ENCODE measurements around the gene HACD2. TPM values are rescaled to one million over a fixed set of nuclear protein-coding genes. Genes with fewer than 3 reads are reported as not detected.

The HACD2 gene, protein sequence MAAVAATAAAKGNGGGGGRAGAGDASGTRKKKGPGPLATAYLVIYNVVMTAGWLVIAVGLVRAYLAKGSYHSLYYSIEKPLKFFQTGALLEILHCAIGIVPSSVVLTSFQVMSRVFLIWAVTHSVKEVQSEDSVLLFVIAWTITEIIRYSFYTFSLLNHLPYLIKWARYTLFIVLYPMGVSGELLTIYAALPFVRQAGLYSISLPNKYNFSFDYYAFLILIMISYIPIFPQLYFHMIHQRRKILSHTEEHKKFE
- 17.1 and 26.8 TPM in 2 replicates for total RNA-seq (2014; rRNA removed; shearing (Covaris generic); ENCODE audit: low replicate concordance)

DNA sequence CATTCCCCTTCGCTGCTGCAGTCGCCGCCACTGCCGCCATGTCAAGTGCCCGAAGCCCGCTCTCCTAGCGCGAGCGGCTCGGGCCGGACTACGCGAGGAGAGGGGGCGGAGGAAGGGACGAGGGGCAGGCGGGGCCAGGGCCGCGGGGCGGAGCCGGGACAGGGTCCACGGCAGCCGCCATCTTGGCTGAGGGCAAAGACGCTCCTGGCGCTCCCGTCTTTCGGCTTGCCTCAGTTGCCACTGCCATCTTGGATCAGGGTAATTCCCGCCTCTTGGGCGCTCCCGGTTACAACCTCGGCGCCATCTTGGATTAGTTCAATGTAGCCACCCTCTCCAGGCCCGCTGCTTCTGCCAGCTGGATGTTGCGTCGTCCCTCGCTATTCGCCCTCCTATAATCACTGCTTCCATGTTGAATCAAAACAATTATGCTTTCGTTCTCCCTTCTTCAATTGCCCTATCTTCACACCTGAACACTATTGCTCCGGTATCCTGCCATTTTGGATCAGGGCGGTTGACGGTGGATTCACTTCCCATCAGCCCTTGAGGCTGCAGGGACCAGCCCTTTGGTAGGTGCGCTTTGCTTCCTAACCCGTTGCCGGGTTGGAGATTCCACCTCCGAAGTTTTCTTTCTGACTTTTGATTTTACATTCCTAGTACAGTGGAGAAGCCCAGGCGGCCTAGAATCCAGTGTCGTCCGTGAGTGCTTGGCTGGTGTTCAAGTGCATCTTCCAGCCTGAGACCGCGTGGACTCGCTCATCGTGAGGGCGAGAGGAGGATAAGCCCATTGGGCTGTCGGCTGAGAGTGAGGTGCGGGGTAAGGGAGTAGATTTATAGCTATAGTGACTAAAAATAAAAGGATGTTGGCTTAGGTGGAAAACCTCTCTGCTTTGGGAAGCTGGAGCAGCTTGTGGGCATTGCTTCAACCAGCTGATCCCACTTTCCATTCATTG lies at the start of gene HACD2:
HACD2 (minus strand) TSS at position 66 of the 950 bp plus-strand sequence; CDS start at position 40, 26 bp downstream.
- peaks cover 27% of the 10 kb centered on the region for H3K36me3 ChIP-seq
- H3K4me3 ChIP-seq: peak within 1 kb of the TSS; percentile 86
- DNase-seq: peak; percentile 97
- peaks cover 11% of the 10 kb centered on the region for H3K9me3 ChIP-seq
- H3K27me3 ChIP-seq: no peaks in the 10 kb centered on the region

GRCh38 chr3:123634149-123635051 lies 49.5 kb upstream of the HACD2 start:
- no peak overlapping the region for H3K4me3 ChIP-seq
- H3K9me3 ChIP-seq: no peaks in the 10 kb centered on the region
- H3K36me3 ChIP-seq: peaks cover 3% of the 10 kb centered on the region; the same call in 1 of the 2 replicates
- DNase-seq: no peak
- no peaks in the 10 kb centered on the region for H3K27me3 ChIP-seq

DNA sequence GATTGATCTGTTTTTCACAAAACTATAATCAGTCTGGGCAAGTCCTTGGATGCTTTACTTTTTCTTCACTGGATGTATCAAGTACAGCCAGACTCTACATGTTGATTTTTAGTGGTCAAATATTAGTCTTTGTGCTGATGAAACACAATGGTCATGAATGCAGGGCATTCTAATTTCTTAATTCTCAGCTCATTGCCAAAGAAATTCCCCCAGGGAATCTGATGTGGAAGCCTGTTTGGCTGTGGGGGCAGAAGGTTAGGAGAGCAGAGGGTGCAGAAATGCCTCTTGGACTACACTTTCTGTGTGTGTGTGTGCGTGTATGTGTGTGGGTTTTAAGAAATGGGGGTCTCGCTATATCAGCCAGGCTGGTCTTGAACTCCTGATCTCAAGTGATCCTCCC lies 48.7 kb upstream of the HACD2 start:
- no peak overlapping the region for H3K4me3 ChIP-seq
- H3K27me3 ChIP-seq: no peaks in the 10 kb centered on the region
- H3K9me3 ChIP-seq: no peaks in the 10 kb centered on the region
- no peak for DNase-seq
- H3K36me3 ChIP-seq: peaks cover 3% of the 10 kb centered on the region; the same call in 1 of the 2 replicates

- Histone ChIP-seq H3K4me3 (no peak overlapping the region), H3K36me3 (peaks cover 3% of the 10 kb centered on the region; the same call in 1 of the 2 replicates), H3K9me3 (no peaks in the 10 kb centered on the region), H3K27me3 (no peaks in the 10 kb centered on the region)
- peak; percentile 83 for DNase-seq
Observed at GRCh38 chr3:123632161-123632655, 47.4 kb upstream of the HACD2 start.

DNA sequence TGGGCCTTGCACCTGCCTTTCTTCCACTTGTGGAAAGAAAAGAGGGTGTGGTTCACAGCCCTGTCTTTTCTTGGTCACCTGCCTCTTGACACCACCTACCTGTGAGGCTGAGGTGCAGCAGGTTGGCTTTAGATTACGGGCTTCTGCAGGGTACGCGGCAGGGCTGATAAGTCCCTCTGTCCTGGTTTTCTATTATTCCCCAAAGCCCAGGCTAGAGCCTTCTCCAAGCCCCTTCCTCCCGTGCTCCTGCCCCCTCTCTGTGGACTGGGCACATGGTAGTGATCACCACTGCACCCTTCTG lies 44.8 kb upstream of the HACD2 start:
- Histone ChIP-seq H3K36me3 (no peaks in the 10 kb centered on the region; the same call in 1 of the 2 replicates), H3K4me3 (no peak overlapping the region), H3K9me3 (no peaks in the 10 kb centered on the region), H3K27me3 (no peaks in the 10 kb centered on the region)
- DNase-seq: no peak

DNA sequence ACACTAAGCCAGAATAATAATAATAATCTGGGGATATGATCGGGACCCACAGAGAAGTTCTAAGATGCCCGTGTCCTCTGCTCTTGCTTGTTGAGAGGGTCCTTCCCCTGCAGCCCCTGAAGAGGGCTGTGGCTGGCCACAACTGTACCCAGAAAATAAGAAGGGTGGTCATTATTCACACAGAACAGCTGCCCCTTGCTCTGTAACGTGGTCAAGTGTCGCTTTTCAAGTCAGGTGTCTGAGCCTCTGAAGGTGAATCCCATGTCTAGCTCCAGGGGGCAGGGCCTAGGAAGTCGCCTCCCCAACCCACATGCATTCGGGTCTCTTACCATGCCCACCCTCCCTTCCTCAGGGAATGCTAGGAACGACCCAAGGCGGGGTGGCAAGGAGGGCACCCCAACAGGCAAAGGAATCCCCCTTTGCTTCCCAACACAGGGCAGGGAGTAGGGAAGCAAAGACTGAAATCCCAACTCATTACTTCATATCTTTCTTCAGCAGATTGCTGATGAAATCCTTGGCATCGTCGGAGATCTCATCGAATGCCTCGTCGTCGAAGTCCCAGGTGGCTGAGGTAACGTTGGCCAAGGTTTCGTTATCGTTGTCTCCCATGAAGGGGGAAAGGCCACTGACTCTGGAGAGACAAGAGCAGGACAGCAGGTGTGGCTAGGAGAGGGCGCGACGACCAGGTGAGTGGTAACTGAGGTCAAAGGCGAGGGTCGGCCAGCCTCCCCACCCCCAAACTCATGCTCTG lies 44.3 kb upstream of the HACD2 start:
- Histone ChIP-seq H3K9me3 (no peaks in the 10 kb centered on the region), H3K4me3 (no peak overlapping the region), H3K27me3 (no peaks in the 10 kb centered on the region), H3K36me3 (no peaks in the 10 kb centered on the region; the same call in 1 of the 2 replicates)
- DNase-seq: no peak

- no peak overlapping the region for H3K4me3 ChIP-seq
- no peaks in the 10 kb centered on the region for H3K27me3 ChIP-seq
- no peak for DNase-seq
- no peaks in the 10 kb centered on the region; the same call in 1 of the 2 replicates for H3K36me3 ChIP-seq
- no peaks in the 10 kb centered on the region for H3K9me3 ChIP-seq
Observed at GRCh38 chr3:123627673-123628670, 43.1 kb upstream of the HACD2 start.

DNA sequence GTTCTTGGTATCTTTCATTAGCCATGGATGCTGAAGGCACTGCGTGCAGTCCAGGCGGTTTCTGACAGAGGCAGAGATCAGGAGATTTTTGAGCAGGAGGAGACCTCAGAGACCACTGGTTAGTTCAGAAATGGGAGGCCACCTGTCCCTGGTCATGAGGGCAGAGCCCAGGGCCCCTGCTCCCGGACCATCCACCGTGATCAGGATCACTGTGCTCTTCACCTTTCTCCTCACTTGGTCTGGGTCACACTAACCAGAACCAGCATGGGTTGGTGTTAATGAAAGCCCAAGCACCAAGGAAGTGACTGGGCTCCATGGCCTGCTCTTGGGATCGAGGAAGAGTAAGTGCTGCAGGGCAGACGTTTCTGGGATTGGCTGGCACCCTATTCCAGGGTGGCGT lies 42.0 kb upstream of the HACD2 start:
- H3K27me3 ChIP-seq: no peaks in the 10 kb centered on the region
- H3K4me3 ChIP-seq: no peak overlapping the region
- no peak for DNase-seq
- H3K36me3 ChIP-seq: no peaks in the 10 kb centered on the region; the same call in 1 of the 2 replicates
- H3K9me3 ChIP-seq: no peaks in the 10 kb centered on the region

GRCh38 chr3:123624302-123624701 lies 39.4 kb upstream of the HACD2 start:
- no peak for DNase-seq
- H3K36me3 ChIP-seq: no peaks in the 10 kb centered on the region; the same call in 1 of the 2 replicates

GRCh38 chr3:123623346-123623880 lies 38.6 kb upstream of the HACD2 start:
- Histone ChIP-seq H3K36me3 (no peaks in the 10 kb centered on the region; the same call in 1 of the 2 replicates), H3K27me3 (no peaks in the 10 kb centered on the region), H3K9me3 (no peaks in the 10 kb centered on the region), H3K4me3 (no peak overlapping the region)
- DNase-seq: no peak

More at GRCh38 chr3:123624302-123624701, 39.4 kb upstream of the HACD2 start:
- H3K9me3 ChIP-seq: no peaks in the 10 kb centered on the region
- no peaks in the 10 kb centered on the region for H3K27me3 ChIP-seq
- no peak overlapping the region for H3K4me3 ChIP-seq

DNA sequence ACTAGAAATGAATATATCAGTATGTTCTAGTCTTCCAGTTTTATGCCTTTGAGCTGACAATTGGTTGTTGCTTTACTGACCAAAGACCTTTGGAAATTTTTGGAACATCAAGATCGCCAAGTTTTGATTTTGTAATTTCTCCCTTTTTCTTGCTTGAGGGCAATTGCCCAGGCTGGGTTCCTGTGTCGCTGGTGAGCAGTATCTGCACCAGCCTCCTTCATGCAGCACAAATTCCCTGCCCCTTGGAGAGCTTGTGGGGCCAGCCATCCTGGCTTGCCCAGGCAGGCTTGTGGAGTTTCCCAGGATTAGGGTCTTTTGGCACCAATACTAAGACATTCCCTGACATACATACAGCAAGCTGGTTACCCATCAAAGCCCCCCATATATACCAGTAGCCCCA lies 37.9 kb upstream of the HACD2 start:
- no peak for DNase-seq
- Histone ChIP-seq H3K9me3 (no peaks in the 10 kb centered on the region), H3K4me3 (no peak overlapping the region), H3K36me3 (no peaks in the 10 kb centered on the region; the same call in 1 of the 2 replicates), H3K27me3 (no peaks in the 10 kb centered on the region)

- Histone ChIP-seq H3K27me3 (no peaks in the 10 kb centered on the region), H3K36me3 (no peaks in the 10 kb centered on the region; the same call in 1 of the 2 replicates), H3K9me3 (no peaks in the 10 kb centered on the region), H3K4me3 (no peak overlapping the region)
- DNase-seq: no peak
Observed at GRCh38 chr3:123621850-123622189, 37.0 kb upstream of the HACD2 start.

DNA sequence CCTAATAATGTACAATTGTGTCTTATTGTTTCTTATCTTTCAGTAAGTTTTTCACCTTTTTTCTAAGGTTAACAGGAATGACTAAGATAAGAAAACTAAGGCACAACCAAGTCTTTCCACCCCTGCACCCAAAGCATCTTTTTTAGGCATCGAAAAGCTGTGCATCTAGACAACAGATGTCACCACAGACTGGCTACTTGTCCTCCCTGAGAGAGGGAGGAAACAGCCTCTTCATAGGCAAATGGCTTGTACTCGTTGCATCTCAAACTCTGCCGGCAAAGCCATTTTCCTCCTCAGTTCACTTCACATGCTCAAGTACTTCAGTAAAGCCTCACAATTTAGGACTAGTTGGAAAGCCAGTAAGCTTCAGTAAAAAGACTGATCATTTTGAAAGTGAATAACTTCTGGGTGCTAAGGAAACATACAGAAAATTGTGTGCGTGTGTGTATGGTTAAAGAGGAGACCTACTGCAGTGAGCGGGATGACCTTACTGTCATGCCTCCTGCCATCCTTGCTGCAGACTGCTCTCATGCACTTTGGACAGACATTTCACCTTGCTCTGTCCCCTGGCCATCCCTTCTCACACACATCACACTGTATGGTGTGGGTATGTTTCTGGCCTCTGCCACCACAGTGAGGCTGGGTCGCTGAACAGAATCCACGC lies 36.5 kb upstream of the HACD2 start:
- no peaks in the 10 kb centered on the region; the same call in 1 of the 2 replicates for H3K36me3 ChIP-seq
- H3K9me3 ChIP-seq: no peaks in the 10 kb centered on the region
- DNase-seq: no peak
- no peak overlapping the region for H3K4me3 ChIP-seq
- no peaks in the 10 kb centered on the region for H3K27me3 ChIP-seq

- Histone ChIP-seq H3K27me3 (no peaks in the 10 kb centered on the region), H3K9me3 (no peaks in the 10 kb centered on the region), H3K36me3 (no peaks in the 10 kb centered on the region; the same call in 1 of the 2 replicates), H3K4me3 (no peak overlapping the region)
- no peak for DNase-seq
Observed at GRCh38 chr3:123620343-123620742, 35.5 kb upstream of the HACD2 start.

Measured in MG63 (cell line).